GM19023 (cell line): Measurements from ENCODE around the gene AUTS2.
A peak's percentile ranks its signal among the peaks of the same experiment; 100 is the strongest.

Source experiments
- ATAC-seq: cut with Tn5 transposase; IDR thresholded peaks from one replicate; pipeline ENCODE4 v1.9.1; 2021; ENCODE audit warnings: mild to moderate bottlenecking, moderate library complexity; ENCODE audit not compliant: unreplicated experiment

The AUTS2 gene

GRCh38 chr7:70416986-70417655 lies 818.8 kb downstream of the AUTS2 start:
- no peak for ATAC-seq

GRCh38 chr7:70419526-70420380 lies 821.5 kb downstream of the AUTS2 start:
- no peak for ATAC-seq

- no peak for ATAC-seq
Measured at GRCh38 chr7:70420381-70420662, 822.0 kb downstream of the AUTS2 start.

GRCh38 chr7:70421319-70421718 lies 823.0 kb downstream of the AUTS2 start:
- no peak for ATAC-seq

- no peak for ATAC-seq
Measured at GRCh38 chr7:70426249-70426880, 828.1 kb downstream of the AUTS2 start.

GRCh38 chr7:70432567-70433001 lies 834.3 kb downstream of the AUTS2 start:
- ATAC-seq: no peak

GRCh38 chr7:70434376-70434775 lies 836.1 kb downstream of the AUTS2 start:
- ATAC-seq: no peak

- ATAC-seq: no peak
Measured at GRCh38 chr7:70434821-70435220, 836.5 kb downstream of the AUTS2 start.

- ATAC-seq: no peak
Measured at GRCh38 chr7:70435634-70436033, 837.4 kb downstream of the AUTS2 start.

GRCh38 chr7:70436790-70437350 lies 838.6 kb downstream of the AUTS2 start:
- ATAC-seq: no peak

GRCh38 chr7:70439651-70440050 lies 841.4 kb downstream of the AUTS2 start:
- no peak for ATAC-seq

GRCh38 chr7:70446448-70447143 lies 848.3 kb downstream of the AUTS2 start:
- ATAC-seq: no peak

GRCh38 chr7:70448312-70448906 lies 850.1 kb downstream of the AUTS2 start:
- no peak for ATAC-seq

- ATAC-seq: no peak
Measured at GRCh38 chr7:70450731-70451130, 852.5 kb downstream of the AUTS2 start.

GRCh38 chr7:70455925-70456324 lies 857.6 kb downstream of the AUTS2 start:
- no peak for ATAC-seq

- ATAC-seq: peak; percentile 52
Measured at GRCh38 chr7:70456719-70457118, 858.4 kb downstream of the AUTS2 start.

GRCh38 chr7:70457482-70457881 lies 859.2 kb downstream of the AUTS2 start:
- ATAC-seq: no peak

- ATAC-seq: no peak
Measured at GRCh38 chr7:70457883-70458680, 859.8 kb downstream of the AUTS2 start.

GRCh38 chr7:70458745-70459144 lies 860.5 kb downstream of the AUTS2 start:
- ATAC-seq: no peak

GRCh38 chr7:70459546-70459945 lies 861.3 kb downstream of the AUTS2 start:
- no peak for ATAC-seq
